Activated T-helper 17 cell treated with anti-CD3 and anti-CD28 coated beads, Interleukin-2, amount 50 U/mL, for 72 hours (primary cell): ENCODE data around the gene P4HA3. TPM values are rescaled to one million over a fixed set of nuclear protein-coding genes. Genes with fewer than 3 reads are reported as not detected.
"Not testable (repeated sequence)": the region's sequence is repeated elsewhere in the genome, so short reads cannot be mapped to it uniquely, and the experiment has no call there.

Source experiments
- ATAC-seq: fragments of 150-1000 bp; cut with Tn5 transposase; replicated peaks from 2 replicates; pipeline ENCODE4 v1.10.0; 2021; ENCODE audit warnings: mild to moderate bottlenecking, moderate library complexity
- H3K27ac Mint-ChIP-seq: one replicate; pipeline ENCODE4 v1.8.0; 2022; ENCODE audit warnings: mixed read lengths
- H3K27me3 Mint-ChIP-seq: one replicate; pipeline ENCODE4 v1.8.0; 2022; ENCODE audit warnings: mixed read lengths
- H3K36me3 Mint-ChIP-seq: one replicate; pipeline ENCODE4 v1.8.0; 2022; ENCODE audit warnings: low read depth, mild to moderate bottlenecking, mixed read lengths
- H3K4me1 Mint-ChIP-seq: one replicate; pipeline ENCODE4 v1.8.0; 2022; ENCODE audit warnings: mixed read lengths
- H3K4me3 Mint-ChIP-seq: one replicate; pipeline ENCODE4 v1.8.0; 2022; ENCODE audit warnings: mild to moderate bottlenecking, mixed read lengths
- H3K9me3 Mint-ChIP-seq: one replicate; pipeline ENCODE4 v1.8.0; 2022; ENCODE audit warnings: mixed read lengths
- total RNA-seq, 2 donors: library from RNA; stranded (reverse); gene quantifications; one replicate each; pipeline ENCODE4 v1.2.3, GENCODE V29; 2022

The P4HA3 gene
- not detected for total RNA-seq

GRCh38 chr11:74311352-74311926 lies at the start of gene P4HA3:
Gene P4HA3, minus strand, starts transcription at chr11:74311640. Its CDS starts 29 bp downstream, at chr11:74311611.
- peaks cover 34% of the 10 kb centered on the region for H3K27me3 Mint-ChIP-seq
- H3K36me3 Mint-ChIP-seq: no peaks in the 10 kb centered on the region
- H3K4me3 Mint-ChIP-seq: peak within 1 kb of the TSS; percentile 70
- H3K4me1 Mint-ChIP-seq: no peaks in the 10 kb centered on the region
- H3K27ac Mint-ChIP-seq: peak within 1 kb of the TSS; percentile 52
- no peaks in the 10 kb centered on the region for H3K9me3 Mint-ChIP-seq
- ATAC-seq: peak; percentile 96

GRCh38 chr11:74357449-74357848 lies 46.0 kb upstream of the P4HA3 start:
- no peak overlapping the region for H3K4me3 Mint-ChIP-seq
- ATAC-seq: no peak
- no peak overlapping the region for H3K27ac Mint-ChIP-seq
- H3K36me3 Mint-ChIP-seq: peaks cover 68% of the 10 kb centered on the region
- H3K27me3 Mint-ChIP-seq: no peaks in the 10 kb centered on the region
- H3K9me3 Mint-ChIP-seq: no peaks in the 10 kb centered on the region
- no peaks in the 10 kb centered on the region for H3K4me1 Mint-ChIP-seq

- no peaks in the 10 kb centered on the region for H3K4me1 Mint-ChIP-seq
- no peak overlapping the region for H3K27ac Mint-ChIP-seq
- no peaks in the 10 kb centered on the region for H3K27me3 Mint-ChIP-seq
- no peak overlapping the region for H3K4me3 Mint-ChIP-seq
- H3K36me3 Mint-ChIP-seq: peaks cover 51% of the 10 kb centered on the region
- no peaks in the 10 kb centered on the region for H3K9me3 Mint-ChIP-seq
- no peak for ATAC-seq
Measured at GRCh38 chr11:74355626-74356025, 44.2 kb upstream of the P4HA3 start.

- no peaks in the 10 kb centered on the region for H3K27me3 Mint-ChIP-seq
- H3K4me1 Mint-ChIP-seq: no peaks in the 10 kb centered on the region
- peaks cover 38% of the 10 kb centered on the region for H3K36me3 Mint-ChIP-seq
- no peak overlapping the region for H3K4me3 Mint-ChIP-seq
- H3K27ac Mint-ChIP-seq: no peak overlapping the region
- no peaks in the 10 kb centered on the region for H3K9me3 Mint-ChIP-seq
- no peak for ATAC-seq
Measured at GRCh38 chr11:74354036-74354435, 42.6 kb upstream of the P4HA3 start.

GRCh38 chr11:74347381-74347780 lies 35.9 kb upstream of the P4HA3 start:
- H3K9me3 Mint-ChIP-seq: no peaks in the 10 kb centered on the region
- H3K4me3 Mint-ChIP-seq: no peak overlapping the region
- H3K4me1 Mint-ChIP-seq: no peaks in the 10 kb centered on the region
- no peak overlapping the region for H3K27ac Mint-ChIP-seq
- H3K36me3 Mint-ChIP-seq: peaks cover 41% of the 10 kb centered on the region
- ATAC-seq: no peak
- no peaks in the 10 kb centered on the region for H3K27me3 Mint-ChIP-seq

- no peak for ATAC-seq
- no peak overlapping the region for H3K4me3 Mint-ChIP-seq
- H3K36me3 Mint-ChIP-seq: peaks cover 58% of the 10 kb centered on the region
- H3K4me1 Mint-ChIP-seq: no peaks in the 10 kb centered on the region
- no peak overlapping the region for H3K27ac Mint-ChIP-seq
- no peaks in the 10 kb centered on the region for H3K27me3 Mint-ChIP-seq
- H3K9me3 Mint-ChIP-seq: no peaks in the 10 kb centered on the region
Measured at GRCh38 chr11:74345420-74345819, 34.0 kb upstream of the P4HA3 start.

- no peak for ATAC-seq
- peaks cover 77% of the 10 kb centered on the region for H3K36me3 Mint-ChIP-seq
- no peaks in the 10 kb centered on the region for H3K27me3 Mint-ChIP-seq
- H3K4me1 Mint-ChIP-seq: no peaks in the 10 kb centered on the region
- no peak overlapping the region for H3K27ac Mint-ChIP-seq
- H3K9me3 Mint-ChIP-seq: no peaks in the 10 kb centered on the region
- H3K4me3 Mint-ChIP-seq: no peak overlapping the region
Measured at GRCh38 chr11:74341921-74342320, 30.5 kb upstream of the P4HA3 start.

- Mint-ChIP-seq H3K4me1 (no peaks in the 10 kb centered on the region), H3K27ac (no peak overlapping the region), H3K36me3 (peaks cover 78% of the 10 kb centered on the region), H3K4me3 (no peak overlapping the region), H3K9me3 (no peaks in the 10 kb centered on the region), H3K27me3 (no peaks in the 10 kb centered on the region)
- no peak for ATAC-seq
Measured at GRCh38 chr11:74339619-74340018, 28.2 kb upstream of the P4HA3 start.

GRCh38 chr11:74338963-74339362 lies 27.5 kb upstream of the P4HA3 start:
- Mint-ChIP-seq H3K27me3 (no peaks in the 10 kb centered on the region), H3K4me3 (no peak overlapping the region), H3K4me1 (no peaks in the 10 kb centered on the region), H3K36me3 (peaks cover 71% of the 10 kb centered on the region), H3K9me3 (no peaks in the 10 kb centered on the region), H3K27ac (no peak overlapping the region)
- no peak for ATAC-seq

GRCh38 chr11:74333193-74333592 lies 21.8 kb upstream of the P4HA3 start:
- Mint-ChIP-seq H3K9me3 (no peaks in the 10 kb centered on the region), H3K36me3 (peaks cover 25% of the 10 kb centered on the region), H3K27ac (no peak overlapping the region)

GRCh38 chr11:74332291-74332690 lies 20.9 kb upstream of the P4HA3 start:
- Mint-ChIP-seq H3K36me3 (peaks cover 16% of the 10 kb centered on the region), H3K27me3 (no peaks in the 10 kb centered on the region), H3K9me3 (no peaks in the 10 kb centered on the region), H3K27ac (no peak overlapping the region), H3K4me3 (no peak overlapping the region), H3K4me1 (no peaks in the 10 kb centered on the region)
- ATAC-seq: no peak

More at GRCh38 chr11:74333193-74333592, 21.8 kb upstream of the P4HA3 start:
- no peak overlapping the region for H3K4me3 Mint-ChIP-seq
- no peaks in the 10 kb centered on the region for H3K27me3 Mint-ChIP-seq
- H3K4me1 Mint-ChIP-seq: no peaks in the 10 kb centered on the region
- ATAC-seq: no peak

- H3K36me3 Mint-ChIP-seq, H3K9me3 Mint-ChIP-seq, H3K27me3 Mint-ChIP-seq, H3K4me1 Mint-ChIP-seq, ATAC-seq, H3K4me3 Mint-ChIP-seq, H3K27ac Mint-ChIP-seq: not testable (repeated sequence)
Measured at GRCh38 chr11:74331000-74331399, 19.6 kb upstream of the P4HA3 start.

- H3K27ac Mint-ChIP-seq: no peak overlapping the region
- no peaks in the 10 kb centered on the region for H3K36me3 Mint-ChIP-seq
- H3K4me1 Mint-ChIP-seq: no peaks in the 10 kb centered on the region
- no peak overlapping the region for H3K4me3 Mint-ChIP-seq
- no peaks in the 10 kb centered on the region for H3K9me3 Mint-ChIP-seq
- ATAC-seq: peak; percentile 50
- no peaks in the 10 kb centered on the region for H3K27me3 Mint-ChIP-seq
Measured at GRCh38 chr11:74330075-74330858, 18.8 kb upstream of the P4HA3 start.

- Mint-ChIP-seq H3K36me3 (no peaks in the 10 kb centered on the region), H3K4me1 (no peaks in the 10 kb centered on the region), H3K27me3 (no peaks in the 10 kb centered on the region), H3K4me3 (no peak overlapping the region), H3K9me3 (no peaks in the 10 kb centered on the region), H3K27ac (no peak overlapping the region)
- ATAC-seq: no peak
Measured at GRCh38 chr11:74327076-74327475, 15.6 kb upstream of the P4HA3 start.

GRCh38 chr11:74326665-74327064 lies 15.2 kb upstream of the P4HA3 start:
- Mint-ChIP-seq H3K27ac (no peak overlapping the region), H3K9me3 (no peaks in the 10 kb centered on the region), H3K27me3 (no peaks in the 10 kb centered on the region), H3K36me3 (no peaks in the 10 kb centered on the region), H3K4me3 (no peak overlapping the region), H3K4me1 (no peaks in the 10 kb centered on the region)
- ATAC-seq: no peak
